Loucy (cell line): ENCODE data around the gene SMIM22.

Experiments used
- H2AFZ ChIP-seq: fragments of 200-600 bp; sonication (generic); 2 replicates; pipeline ENCODE4 v1.6.0; 2016; ENCODE audit warnings: antibody characterized with exemption, mild to moderate bottlenecking, low read length, moderate library complexity
- H3F3A ChIP-seq: fragments of 200-600 bp; 2 replicates; pipeline ENCODE4 v1.6.0; 2016; ENCODE audit warnings: antibody characterized with exemption, low read depth, mild to moderate bottlenecking
- H3K27me3 ChIP-seq: fragments of 200-600 bp; sonication (generic); 2 replicates; pipeline ENCODE4 v1.6.1; 2014; ENCODE audit warnings: low read length, mild to moderate bottlenecking; ENCODE audit not compliant: insufficient read depth, poor library complexity, severe bottlenecking
- H3K36me3 ChIP-seq: fragments of 200-600 bp; sonication (generic); 2 replicates; pipeline ENCODE4 v1.6.1; 2016; ENCODE audit warnings: low read length; ENCODE audit not compliant: insufficient read depth
- H3K4me1 ChIP-seq: fragments of 200-600 bp; sonication (generic); 2 replicates; pipeline ENCODE4 v1.5.1; 2014; ENCODE audit warnings: low read length, mild to moderate bottlenecking; ENCODE audit not compliant: insufficient read depth, poor library complexity, severe bottlenecking
- H3K4me2 ChIP-seq: fragments of 200-600 bp; sonication (generic); 2 replicates; pipeline ENCODE4 v1.6.0; 2014; ENCODE audit warnings: antibody characterized with exemption, low read length, low read depth, mild to moderate bottlenecking; ENCODE audit not compliant: poor library complexity, severe bottlenecking
- H3K4me3 ChIP-seq: fragments of 200-600 bp; sonication (generic); 2 replicates; pipeline ENCODE4 v1.5.1; 2014; ENCODE audit warnings: low read length, mild to moderate bottlenecking, mixed read lengths; ENCODE audit not compliant: poor library complexity, severe bottlenecking
- H3K79me2 ChIP-seq: fragments of 200-600 bp; sonication (generic); 2 replicates; pipeline ENCODE4 v1.6.1; 2014; ENCODE audit warnings: low read length; ENCODE audit not compliant: insufficient read depth
- H3K9ac ChIP-seq: fragments of 200-600 bp; sonication (generic); 2 replicates; pipeline ENCODE4 v1.6.0; 2014; ENCODE audit warnings: mild to moderate bottlenecking, low read depth, low read length, moderate library complexity; ENCODE audit not compliant: poor library complexity, severe bottlenecking
- H3K9me2 ChIP-seq: fragments of 200-600 bp; sonication (generic); replicated peaks from 2 replicates; pipeline ENCODE4 v1.6.1; 2016; ENCODE audit warnings: low read depth, low read length, mixed read lengths
- H3K9me3 ChIP-seq: fragments of 200-600 bp; sonication (generic); 2 replicates; pipeline ENCODE4 v1.6.1; 2014; ENCODE audit warnings: mild to moderate bottlenecking, antibody characterized with exemption, low read length, low read depth; ENCODE audit not compliant: insufficient read depth
- H4K20me1 ChIP-seq: fragments of 200-600 bp; sonication (generic); 2 replicates; pipeline ENCODE4 v1.6.0; 2014; ENCODE audit warnings: antibody characterized with exemption, low read length, mild to moderate bottlenecking; ENCODE audit not compliant: insufficient read depth, poor library complexity, severe bottlenecking
- EZH2phosphoT487 ChIP-seq: fragments of 200-600 bp; IDR thresholded peaks from 2 replicates; pipeline ENCODE4 v1.6.1; 2018; ENCODE audit warnings: antibody characterized with exemption, mild to moderate bottlenecking, moderate library complexity, borderline replicate concordance
- TF ChIP-seq, protein P1 (sequence below): fragments of 200-600 bp; sonication (generic); conservative IDR thresholded peaks from 2 replicates; pipeline ENCODE4 v1.5.1; 2014; ENCODE audit warnings: mild to moderate bottlenecking, antibody characterized with exemption, low read length

The SMIM22 gene

DNA sequence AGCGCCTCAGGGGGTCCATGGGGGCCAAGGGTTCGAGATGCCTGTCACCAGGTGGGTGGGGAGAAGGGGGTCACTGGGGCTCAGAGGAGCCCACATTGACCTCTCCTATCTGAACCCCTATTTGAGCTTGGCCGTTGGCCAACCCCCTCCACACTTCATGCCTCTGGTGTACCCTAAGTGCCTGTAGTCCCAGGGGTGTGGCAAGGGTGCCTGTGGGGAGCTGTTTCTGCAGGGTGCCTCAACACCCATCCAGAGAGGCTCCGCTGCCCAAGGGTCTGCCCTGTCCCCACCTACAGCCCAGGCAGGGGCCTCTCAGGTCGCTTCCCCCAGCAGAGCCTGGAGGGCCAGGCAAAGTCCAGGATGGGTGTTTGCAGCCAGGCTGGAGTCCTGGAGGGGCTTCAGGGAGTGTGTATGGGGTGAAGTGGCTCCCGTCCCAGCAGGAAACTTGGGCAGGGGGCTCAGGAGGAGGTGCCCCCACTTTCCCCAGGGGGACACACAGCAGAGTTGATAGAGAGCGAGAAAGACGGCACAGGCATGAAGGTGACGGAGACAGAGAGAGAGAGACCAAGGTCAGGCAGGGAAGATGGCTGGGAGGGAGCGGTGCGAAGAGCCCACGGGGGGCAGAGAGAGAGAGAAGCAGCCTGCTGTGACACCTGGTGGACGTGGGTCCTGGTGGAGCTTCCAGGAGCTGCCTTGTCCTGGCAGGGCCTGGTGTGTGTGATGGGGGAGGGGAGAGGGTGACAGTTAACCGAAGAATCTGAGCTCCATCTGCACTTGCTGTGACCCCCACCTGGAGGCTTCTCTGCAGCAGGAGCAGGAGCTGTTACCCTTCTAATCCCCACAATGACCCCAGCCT, 7.3 kb upstream of the SMIM22 start, which contains the start of gene SEPTIN12:
TSS of gene SEPTIN12 (minus strand) at position 719 of the 856 bp plus-strand sequence. CDS start at position 19, 700 bp downstream.
- no peak for TF ChIP-seq EZH2phosphoT487
- TF ChIP-seq, protein P1, sequence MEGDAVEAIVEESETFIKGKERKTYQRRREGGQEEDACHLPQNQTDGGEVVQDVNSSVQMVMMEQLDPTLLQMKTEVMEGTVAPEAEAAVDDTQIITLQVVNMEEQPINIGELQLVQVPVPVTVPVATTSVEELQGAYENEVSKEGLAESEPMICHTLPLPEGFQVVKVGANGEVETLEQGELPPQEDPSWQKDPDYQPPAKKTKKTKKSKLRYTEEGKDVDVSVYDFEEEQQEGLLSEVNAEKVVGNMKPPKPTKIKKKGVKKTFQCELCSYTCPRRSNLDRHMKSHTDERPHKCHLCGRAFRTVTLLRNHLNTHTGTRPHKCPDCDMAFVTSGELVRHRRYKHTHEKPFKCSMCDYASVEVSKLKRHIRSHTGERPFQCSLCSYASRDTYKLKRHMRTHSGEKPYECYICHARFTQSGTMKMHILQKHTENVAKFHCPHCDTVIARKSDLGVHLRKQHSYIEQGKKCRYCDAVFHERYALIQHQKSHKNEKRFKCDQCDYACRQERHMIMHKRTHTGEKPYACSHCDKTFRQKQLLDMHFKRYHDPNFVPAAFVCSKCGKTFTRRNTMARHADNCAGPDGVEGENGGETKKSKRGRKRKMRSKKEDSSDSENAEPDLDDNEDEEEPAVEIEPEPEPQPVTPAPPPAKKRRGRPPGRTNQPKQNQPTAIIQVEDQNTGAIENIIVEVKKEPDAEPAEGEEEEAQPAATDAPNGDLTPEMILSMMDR: no peak
- Histone ChIP-seq H3K4me2 (no peak within 1 kb of the TSS), H2AFZ (no peak within 1 kb of the TSS; the same call in 1 of the 2 replicates), H3K27me3 (no peaks in the 10 kb centered on the region), H3K4me1 (no peaks in the 10 kb centered on the region), H3K9me3 (no peaks in the 10 kb centered on the region), H3K9me2 (no peaks in the 10 kb centered on the region), H4K20me1 (no peaks in the 10 kb centered on the region), H3K36me3 (no peaks in the 10 kb centered on the region), H3K4me3 (no peak within 1 kb of the TSS), H3F3A (no peaks in the 10 kb centered on the region), H3K9ac (no peak within 1 kb of the TSS), H3K79me2 (no peaks in the 10 kb centered on the region)

DNA sequence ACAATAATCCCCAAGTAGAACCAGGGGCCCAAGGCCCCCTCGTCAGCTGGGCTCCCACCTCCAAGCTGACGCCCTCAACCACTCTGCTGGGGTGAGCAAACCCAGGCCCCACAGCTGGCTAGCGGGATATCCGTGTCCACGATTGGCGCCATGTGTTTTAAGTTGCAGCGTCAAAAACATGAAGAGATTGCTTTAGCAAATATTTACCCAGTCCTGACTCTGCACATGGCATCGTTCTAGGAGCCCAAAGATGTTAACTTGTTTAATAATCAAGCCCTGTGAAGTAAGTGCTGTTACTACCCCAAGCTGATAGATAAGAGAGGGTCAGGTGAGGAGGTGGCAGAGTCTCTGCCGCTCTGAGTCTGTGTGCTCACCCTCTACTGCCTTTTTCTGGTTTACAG, 6.7 kb upstream of the SMIM22 start:
- Histone ChIP-seq H3K4me2 (no peak overlapping the region), H3K4me3 (no peak overlapping the region)

DNA sequence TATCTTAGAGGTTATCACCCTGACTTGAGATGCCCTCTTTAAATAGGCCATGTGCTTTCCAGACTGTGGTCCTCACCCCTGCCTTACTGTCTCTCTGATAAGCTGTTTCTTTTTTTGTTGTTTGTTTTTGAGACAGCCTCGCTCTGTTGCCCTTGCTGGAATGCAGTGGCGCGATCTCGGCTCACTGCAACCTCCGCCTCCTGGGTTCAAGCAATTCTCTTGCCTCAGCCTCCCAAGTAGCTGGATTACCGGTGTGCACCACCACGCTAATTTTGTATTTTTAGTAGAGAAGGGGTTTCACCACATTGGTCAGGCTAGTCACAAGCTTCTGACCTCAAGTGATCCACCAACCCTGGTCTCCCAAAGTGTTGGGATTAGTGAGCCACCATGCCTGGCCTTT, 6.3 kb upstream of the SMIM22 start:
- Histone ChIP-seq H3K79me2 (no peaks in the 10 kb centered on the region), H2AFZ (no peak overlapping the region), H4K20me1 (no peaks in the 10 kb centered on the region), H3K27me3 (no peaks in the 10 kb centered on the region), H3K4me3 (no peak overlapping the region), H3K9ac (no peak overlapping the region), H3K4me2 (no peak overlapping the region), H3F3A (no peaks in the 10 kb centered on the region), H3K36me3 (no peaks in the 10 kb centered on the region), H3K9me2 (no peaks in the 10 kb centered on the region), H3K4me1 (no peaks in the 10 kb centered on the region), H3K9me3 (no peaks in the 10 kb centered on the region)
- TF ChIP-seq EZH2phosphoT487: no peak
- TF ChIP-seq, protein P1: no peak

More for the DNA sequence above, 6.7 kb upstream of the SMIM22 start:
- no peaks in the 10 kb centered on the region for H3K4me1 ChIP-seq
- H2AFZ ChIP-seq: no peak overlapping the region; the same call in 1 of the 2 replicates
- H3K36me3 ChIP-seq: no peaks in the 10 kb centered on the region
- no peaks in the 10 kb centered on the region for H3K9me3 ChIP-seq
- TF ChIP-seq, protein P1: no peak
- no peak for TF ChIP-seq EZH2phosphoT487
- H3K9me2 ChIP-seq: no peaks in the 10 kb centered on the region
- no peaks in the 10 kb centered on the region for H3K79me2 ChIP-seq
- H3K27me3 ChIP-seq: no peaks in the 10 kb centered on the region
- H3F3A ChIP-seq: no peaks in the 10 kb centered on the region
- H3K9ac ChIP-seq: no peak overlapping the region
- H4K20me1 ChIP-seq: no peaks in the 10 kb centered on the region
